Endothelial cell (in vitro differentiated cells): ENCODE data around the gene C9orf72. TPM values are rescaled to one million over a fixed set of nuclear protein-coding genes. Genes with fewer than 3 reads are reported as not detected.

Experiments
- DNase-seq: peaks from one replicate; pipeline ENCODE4 v3.0.0; 2021; ENCODE audit warnings: low spot score
- H3K27ac Mint-ChIP-seq: one replicate; pipeline ENCODE4 v1.8.0; 2021; ENCODE audit warnings: mixed read lengths, inconsistent platforms; ENCODE audit not compliant: unreplicated experiment
- H3K27me3 Mint-ChIP-seq: one replicate; pipeline ENCODE4 v1.8.0; 2021; ENCODE audit warnings: mild to moderate bottlenecking, moderate library complexity, mixed read lengths, inconsistent platforms; ENCODE audit not compliant: unreplicated experiment
- H3K36me3 Mint-ChIP-seq: one replicate; pipeline ENCODE4 v1.8.0; 2021; ENCODE audit warnings: mild to moderate bottlenecking, low read depth, mixed read lengths, inconsistent platforms; ENCODE audit not compliant: unreplicated experiment
- H3K4me1 Mint-ChIP-seq: one replicate; pipeline ENCODE4 v1.8.0; 2021; ENCODE audit warnings: mild to moderate bottlenecking, mixed read lengths, inconsistent platforms; ENCODE audit not compliant: unreplicated experiment
- H3K4me3 Mint-ChIP-seq: one replicate; pipeline ENCODE4 v1.8.0; 2021; ENCODE audit warnings: mild to moderate bottlenecking, mixed read lengths, inconsistent platforms; ENCODE audit not compliant: unreplicated experiment
- H3K9me3 Mint-ChIP-seq: one replicate; pipeline ENCODE4 v1.8.0; 2021; ENCODE audit warnings: mixed read lengths, inconsistent platforms; ENCODE audit not compliant: unreplicated experiment
- total RNA-seq: library from RNA; stranded (reverse); fragmentation: NEBNext Ultra II Directional; extraction: Animal tissue kit (Norgen Biotek cat#: 25700); gene quantifications from one replicate; pipeline ENCODE4 v1.2.1, GENCODE V29; 2021; ENCODE audit not compliant: unreplicated experiment
- TF ChIP-seq, protein P1 (sequence below): fragments of 200-600 bp; sonication (generic); IDR thresholded peaks from one replicate; pipeline ENCODE4 v1.5.0; 2021; ENCODE audit warnings: antibody characterized with exemption; ENCODE audit not compliant: unreplicated experiment

C9orf72 gene
- total RNA-seq, 1 donor from 2014 or later, result 14.7 TPM

GRCh38 chr9:27572061-27572460, 1.2 kb downstream of the C9orf72 start:
- Mint-ChIP-seq H3K27ac (peak overlapping the region; percentile 84), H3K4me1 (peaks cover 8% of the 10 kb centered on the region), H3K9me3 (no peaks in the 10 kb centered on the region), H3K27me3 (peaks cover 5% of the 10 kb centered on the region), H3K4me3 (peak overlapping the region; percentile 95), H3K36me3 (no peaks in the 10 kb centered on the region)
- TF ChIP-seq, protein P1, sequence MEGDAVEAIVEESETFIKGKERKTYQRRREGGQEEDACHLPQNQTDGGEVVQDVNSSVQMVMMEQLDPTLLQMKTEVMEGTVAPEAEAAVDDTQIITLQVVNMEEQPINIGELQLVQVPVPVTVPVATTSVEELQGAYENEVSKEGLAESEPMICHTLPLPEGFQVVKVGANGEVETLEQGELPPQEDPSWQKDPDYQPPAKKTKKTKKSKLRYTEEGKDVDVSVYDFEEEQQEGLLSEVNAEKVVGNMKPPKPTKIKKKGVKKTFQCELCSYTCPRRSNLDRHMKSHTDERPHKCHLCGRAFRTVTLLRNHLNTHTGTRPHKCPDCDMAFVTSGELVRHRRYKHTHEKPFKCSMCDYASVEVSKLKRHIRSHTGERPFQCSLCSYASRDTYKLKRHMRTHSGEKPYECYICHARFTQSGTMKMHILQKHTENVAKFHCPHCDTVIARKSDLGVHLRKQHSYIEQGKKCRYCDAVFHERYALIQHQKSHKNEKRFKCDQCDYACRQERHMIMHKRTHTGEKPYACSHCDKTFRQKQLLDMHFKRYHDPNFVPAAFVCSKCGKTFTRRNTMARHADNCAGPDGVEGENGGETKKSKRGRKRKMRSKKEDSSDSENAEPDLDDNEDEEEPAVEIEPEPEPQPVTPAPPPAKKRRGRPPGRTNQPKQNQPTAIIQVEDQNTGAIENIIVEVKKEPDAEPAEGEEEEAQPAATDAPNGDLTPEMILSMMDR, result no peak
- no peak for DNase-seq

GRCh38 chr9:27571011-27571410, 2.3 kb downstream of the C9orf72 start:
- Mint-ChIP-seq H3K27ac (no peak overlapping the region), H3K27me3 (peaks cover 5% of the 10 kb centered on the region), H3K9me3 (no peaks in the 10 kb centered on the region), H3K36me3 (no peaks in the 10 kb centered on the region), H3K4me3 (no peak overlapping the region), H3K4me1 (peaks cover 8% of the 10 kb centered on the region)
- no peak for DNase-seq
- TF ChIP-seq, protein P1, result no peak

DNA sequence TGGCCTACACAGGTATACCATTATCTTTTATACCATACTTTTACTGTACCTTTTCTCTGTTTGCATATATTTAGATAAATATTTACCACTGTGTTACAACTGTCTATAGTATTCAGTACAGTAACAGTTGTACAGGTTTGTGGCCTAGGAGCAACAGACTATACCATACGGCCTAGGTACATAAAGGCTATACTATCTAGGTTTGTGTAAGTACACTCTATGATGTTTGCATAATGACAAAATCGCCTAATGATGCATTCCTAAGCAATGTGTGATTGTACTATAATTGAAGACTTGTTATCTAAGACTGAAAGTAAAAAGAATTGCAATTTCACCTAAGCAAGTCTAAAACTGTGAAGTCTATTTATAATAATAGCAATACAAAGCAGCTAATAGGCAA, 3.9 kb downstream of the C9orf72 start:
- H3K36me3 Mint-ChIP-seq, result no peaks in the 10 kb centered on the region
- H3K27ac Mint-ChIP-seq, result no peak overlapping the region
- H3K27me3 Mint-ChIP-seq, result peaks cover 5% of the 10 kb centered on the region
- no peaks in the 10 kb centered on the region for H3K9me3 Mint-ChIP-seq
- DNase-seq, result no peak
- H3K4me3 Mint-ChIP-seq, result no peak overlapping the region
- peaks cover 8% of the 10 kb centered on the region for H3K4me1 Mint-ChIP-seq
- TF ChIP-seq, protein P1, result no peak

GRCh38 chr9:27566118-27566517, 7.2 kb downstream of the C9orf72 start:
- H3K27me3 Mint-ChIP-seq, result no peaks in the 10 kb centered on the region
- TF ChIP-seq, protein P1, result no peak
- H3K4me1 Mint-ChIP-seq, result no peaks in the 10 kb centered on the region
- H3K36me3 Mint-ChIP-seq, result no peaks in the 10 kb centered on the region
- H3K9me3 Mint-ChIP-seq, result no peaks in the 10 kb centered on the region
- H3K4me3 Mint-ChIP-seq, result no peak overlapping the region
- H3K27ac Mint-ChIP-seq, result no peak overlapping the region
- no peak for DNase-seq

DNA sequence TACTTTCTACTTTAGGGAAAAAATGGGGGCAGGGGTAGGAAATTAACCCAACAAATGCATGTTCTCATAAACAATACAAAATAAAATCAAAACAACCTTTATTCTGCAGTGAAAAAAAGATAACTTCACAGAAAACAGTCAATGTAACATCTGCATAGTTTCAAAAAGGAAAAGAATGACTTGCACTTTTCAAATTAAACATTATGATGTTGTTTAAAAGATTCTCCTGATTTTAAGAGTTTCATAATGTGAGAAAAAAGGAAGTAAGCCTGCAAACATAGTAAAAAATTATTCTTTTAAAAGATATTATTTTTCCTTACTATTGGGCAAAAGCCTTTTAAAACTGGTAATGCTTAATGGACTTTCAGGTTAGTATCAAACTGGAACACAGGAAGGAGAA, 7.6 kb downstream of the C9orf72 start:
- H3K27ac Mint-ChIP-seq, result no peak overlapping the region
- H3K36me3 Mint-ChIP-seq, result no peaks in the 10 kb centered on the region
- no peaks in the 10 kb centered on the region for H3K27me3 Mint-ChIP-seq
- H3K9me3 Mint-ChIP-seq, result no peaks in the 10 kb centered on the region
- TF ChIP-seq, protein P1, result no peak
- no peaks in the 10 kb centered on the region for H3K4me1 Mint-ChIP-seq
- H3K4me3 Mint-ChIP-seq, result no peak overlapping the region
- DNase-seq, result no peak
